ENCODE data around the gene HIKESHI.

Gene HIKESHI

GRCh38 chr11:86377972-86378371, 75.9 kb downstream of the HIKESHI start:
- H3K27ac ChIP-seq: no peak overlapping the region

GRCh38 chr11:86380295-86381059, 78.4 kb downstream of the HIKESHI start:
- no peak for TF ChIP-seq CTCF (conservative IDR thresholded peaks at IDR 0.05)

More at GRCh38 chr11:86377972-86378371, 75.9 kb downstream of the HIKESHI start:
- TF ChIP-seq CTCF (conservative IDR thresholded peaks at IDR 0.05): no peak

GRCh38 chr11:86383041-86383955, 81.3 kb downstream of the HIKESHI start:
- TF ChIP-seq CTCF (conservative IDR thresholded peaks at IDR 0.05): no peak
- H3K27ac ChIP-seq: no peak overlapping the region

More at GRCh38 chr11:86380295-86381059, 78.4 kb downstream of the HIKESHI start:
- H3K27ac ChIP-seq: no peak overlapping the region

- TF ChIP-seq CTCF (conservative IDR thresholded peaks at IDR 0.05): no peak
- no peak overlapping the region for H3K27ac ChIP-seq
Measured at GRCh38 chr11:86386283-86386682, 84.2 kb downstream of the HIKESHI start.

GRCh38 chr11:86386746-86387145, 84.7 kb downstream of the HIKESHI start:
- TF ChIP-seq CTCF (conservative IDR thresholded peaks at IDR 0.05): no peak
- no peak overlapping the region for H3K27ac ChIP-seq

- TF ChIP-seq CTCF (conservative IDR thresholded peaks at IDR 0.05): no peak
- no peak overlapping the region for H3K27ac ChIP-seq
Measured at GRCh38 chr11:86388198-86388597, 86.2 kb downstream of the HIKESHI start.

- H3K27ac ChIP-seq: no peak overlapping the region
Measured at GRCh38 chr11:86390487-86390886, 88.4 kb downstream of the HIKESHI start.

More at GRCh38 chr11:86390487-86390886, 88.4 kb downstream of the HIKESHI start:
- TF ChIP-seq CTCF (conservative IDR thresholded peaks at IDR 0.05): no peak

Measured in VCaP (cell line).